ENCODE measurements around the gene VSX2. TPM values are rescaled to one million over a fixed set of nuclear protein-coding genes. Genes with fewer than 3 reads are reported as not detected.

VSX2 gene
- total and polyA plus RNA-seq, 2 of the 13 experiments (the other 11 are each of a cell fraction or from before 2014, with no cell fraction given), result 0.05 TPM; not detected in 1

DNA sequence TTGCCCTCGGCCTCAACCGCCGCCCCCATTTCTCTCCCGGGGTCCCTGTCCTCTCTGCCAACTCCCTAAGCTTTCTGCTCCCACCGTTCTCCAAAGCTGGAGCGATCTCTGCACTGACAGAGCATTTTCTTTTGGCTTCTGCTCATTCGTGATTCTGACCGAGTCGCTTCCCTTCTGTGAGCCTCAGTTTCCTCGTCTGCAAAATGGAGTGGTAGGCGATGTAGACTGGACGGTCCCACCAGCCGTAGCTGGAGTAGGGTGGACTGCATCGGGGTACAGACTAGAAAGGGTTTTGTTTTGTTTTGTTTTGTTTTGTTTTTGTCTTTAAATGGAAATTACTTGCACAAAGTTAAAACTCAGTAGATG is 2.4 kb downstream of the VSX2 start:
- peaks cover 1 to 50% of the 10 kb centered on the region in 2 experiments; a peak in 4 of 5 replicates for H3K27me3 ChIP-seq (ENCODE audit: control insufficient read depth in 1 of 2, insufficient read depth in 2 of 2, low read length in 2 of 2)
- H4K20me1 ChIP-seq (ENCODE audit: insufficient read depth, low read length), result no peaks in the 10 kb centered on the region
- DNase-seq (ENCODE audit: low spot score), result no peak
- H3K9me3 ChIP-seq (ENCODE audit: low read length), result no peaks in the 10 kb centered on the region
- CTCF ChIA-PET (ENCODE audit: low intra/inter-chr PET ratio, low total read pairs), result no interaction called here
- no peak overlapping the region for H3K9ac ChIP-seq (ENCODE audit: insufficient read depth, low read depth, low read length)
- no peaks in the 10 kb centered on the region for H3K79me2 ChIP-seq (ENCODE audit: insufficient read depth, low read length)
- intact Hi-C loops (cut with micrococcal nuclease; ENCODE audit: unreplicated experiment), result no loop called here
- H3K36me3 ChIP-seq (replicated peaks in 1 of 2; ENCODE audit: control insufficient read depth in 1 of 2, insufficient read depth in 2 of 2, low read length in 2 of 2), result no peaks in the 10 kb centered on the region
- in situ Hi-C loops (cut with HindIII; ENCODE audit: extremely low pct_ligation_motif_present, low pct_unique_long_range_greater_than_20kb), result no loop called here
- POLR2A ChIA-PET, result no interaction called here
- 78% methylated on average over 14 of the region's 14 CpGs for WGBS (ENCODE audit: low lambda C conversion rate)
- H3K4me2 ChIP-seq (ENCODE audit: low read depth, low read length), result no peak overlapping the region
- no peak for FAIRE-seq
- TF ChIP-seq, protein P1, sequence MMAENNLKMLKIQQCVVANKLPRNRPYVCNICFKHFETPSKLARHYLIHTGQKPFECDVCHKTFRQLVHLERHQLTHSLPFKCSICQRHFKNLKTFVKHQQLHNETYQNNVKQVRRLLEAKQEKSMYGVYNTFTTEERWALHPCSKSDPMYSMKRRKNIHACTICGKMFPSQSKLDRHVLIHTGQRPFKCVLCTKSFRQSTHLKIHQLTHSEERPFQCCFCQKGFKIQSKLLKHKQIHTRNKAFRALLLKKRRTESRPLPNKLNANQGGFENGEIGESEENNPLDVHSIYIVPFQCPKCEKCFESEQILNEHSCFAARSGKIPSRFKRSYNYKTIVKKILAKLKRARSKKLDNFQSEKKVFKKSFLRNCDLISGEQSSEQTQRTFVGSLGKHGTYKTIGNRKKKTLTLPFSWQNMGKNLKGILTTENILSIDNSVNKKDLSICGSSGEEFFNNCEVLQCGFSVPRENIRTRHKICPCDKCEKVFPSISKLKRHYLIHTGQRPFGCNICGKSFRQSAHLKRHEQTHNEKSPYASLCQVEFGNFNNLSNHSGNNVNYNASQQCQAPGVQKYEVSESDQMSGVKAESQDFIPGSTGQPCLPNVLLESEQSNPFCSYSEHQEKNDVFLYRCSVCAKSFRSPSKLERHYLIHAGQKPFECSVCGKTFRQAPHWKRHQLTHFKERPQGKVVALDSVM (CRISPR knock-in tag; IDR thresholded peaks at IDR 0.05), result no peak
- TF ChIP-seq, protein P2, sequence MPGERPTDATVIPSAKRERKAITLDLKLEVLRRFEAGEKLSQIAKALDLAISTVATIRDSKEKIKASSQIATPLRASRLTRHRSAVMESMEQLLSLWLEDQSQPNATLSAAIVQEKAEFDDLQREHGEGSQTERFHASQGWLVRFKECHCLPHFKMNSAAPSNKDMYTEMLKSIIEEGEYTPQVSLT (CRISPR knock-in tag; IDR thresholded peaks at IDR 0.05; ENCODE audit: borderline replicate concordance, low read depth), result no peak
- TF ChIP-seq SRSF4 (IDR thresholded peaks at IDR 0.05; ENCODE audit: low read depth, low read length, poor library complexity, severe bottlenecking) (no peak), ZSCAN31 (CRISPR knock-in tag; IDR thresholded peaks at IDR 0.05; ENCODE audit: low read depth) (no peak), SMAD3 (CRISPR knock-in tag; IDR thresholded peaks at IDR 0.05) (no peak), RELA (CRISPR knock-in tag; IDR thresholded peaks at IDR 0.05) (no peak), ZNF337 (CRISPR knock-in tag; IDR thresholded peaks at IDR 0.05; ENCODE audit: borderline replicate concordance, low read depth) (no peak), FOXO1 (CRISPR knock-in tag; IDR thresholded peaks at IDR 0.05) (no peak), SYNCRIP (IDR thresholded peaks at IDR 0.05; ENCODE audit: insufficient read depth, low read depth, low read length) (no peak), ZNF747 (CRISPR knock-in tag; IDR thresholded peaks at IDR 0.05; ENCODE audit: borderline replicate concordance) (no peak)
- TF ChIP-seq, protein P3, sequence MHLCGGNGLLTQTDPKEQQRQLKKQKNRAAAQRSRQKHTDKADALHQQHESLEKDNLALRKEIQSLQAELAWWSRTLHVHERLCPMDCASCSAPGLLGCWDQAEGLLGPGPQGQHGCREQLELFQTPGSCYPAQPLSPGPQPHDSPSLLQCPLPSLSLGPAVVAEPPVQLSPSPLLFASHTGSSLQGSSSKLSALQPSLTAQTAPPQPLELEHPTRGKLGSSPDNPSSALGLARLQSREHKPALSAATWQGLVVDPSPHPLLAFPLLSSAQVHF (CRISPR knock-in tag; IDR thresholded peaks at IDR 0.05), result no peak
- H2AFZ ChIP-seq (ENCODE audit: low read length), result no peak overlapping the region
- H3K4me3 ChIP-seq (replicated peaks in 1 of 3; ENCODE audit: insufficient read depth in 1 of 3, low read depth in 2 of 3, low read length in 3 of 3), result no peak overlapping the region
- ATAC-seq, result no peak
- no TSS peak for BruUV-seq (replicated peaks)
- H3K27ac ChIP-seq (ENCODE audit: extremely low read length, insufficient read depth, low read length), result no peak overlapping the region
- no peaks in the 10 kb centered on the region for H3K4me1 ChIP-seq (ENCODE audit: insufficient read depth, low read length)

Data from HepG2 (cell line).